Osteoblast (primary cell): ENCODE results near the gene IGFBP4. TPM values are rescaled to one million over a fixed set of nuclear protein-coding genes. Genes with fewer than 3 reads are reported as not detected.

ENCODE experiments used
- DNase-seq: peaks from one replicate; pipeline ENCODE4 v3.0.0; 2011; ENCODE audit warnings: low spot score, mixed read lengths; ENCODE audit not compliant: insufficient read length; ENCODE audit errors: missing footprints
- H2AFZ ChIP-seq: 2 replicates; pipeline ENCODE4 v1.6.0; 2011; ENCODE audit warnings: mild to moderate bottlenecking, low read length
- H3K27ac ChIP-seq: 2 replicates; pipeline ENCODE4 v1.5.1; 2011; ENCODE audit warnings: mild to moderate bottlenecking, low read depth, low read length, moderate library complexity
- H3K27me3 ChIP-seq: 2 replicates; pipeline ENCODE4 v1.6.0; 2012; ENCODE audit warnings: mild to moderate bottlenecking, control low read depth, inconsistent platforms, low read length, moderate library complexity; ENCODE audit not compliant: insufficient read depth
- H3K36me3 ChIP-seq: 2 replicates; pipeline ENCODE4 v1.5.1; 2011; ENCODE audit warnings: mild to moderate bottlenecking, low read length, control low read depth, moderate library complexity; ENCODE audit not compliant: insufficient read depth
- H3K4me1 ChIP-seq: 2 replicates; pipeline ENCODE4 v1.5.1; 2011; ENCODE audit warnings: mild to moderate bottlenecking, low read length, control low read depth, moderate library complexity; ENCODE audit not compliant: insufficient read depth
- H3K4me2 ChIP-seq: 2 replicates; pipeline ENCODE4 v1.6.0; 2011; ENCODE audit warnings: mild to moderate bottlenecking, low read length; ENCODE audit not compliant: insufficient read depth
- H3K4me3 ChIP-seq: fragments of 200-600 bp; sonication (generic); 3 replicates; pipeline ENCODE4 v1.5.1; 2012; ENCODE audit warnings: mild to moderate bottlenecking, low read length, inconsistent platforms; ENCODE audit not compliant: insufficient read depth
- H3K79me2 ChIP-seq: 2 replicates; pipeline ENCODE4 v1.6.0; 2012; ENCODE audit warnings: mild to moderate bottlenecking, low read length, control low read depth, inconsistent platforms; ENCODE audit not compliant: insufficient read depth
- H3K9me3 ChIP-seq: 2 replicates; pipeline ENCODE4 v1.5.1; 2011; ENCODE audit warnings: low read depth, low read length, control low read depth
- H4K20me1 ChIP-seq: 2 replicates; pipeline ENCODE4 v1.6.0; 2012; ENCODE audit warnings: mild to moderate bottlenecking, low read length, control low read depth; ENCODE audit not compliant: insufficient read depth
- CTCF ChIP-seq: IDR thresholded peaks from 2 replicates; pipeline ENCODE4 v1.5.1; 2011; ENCODE audit warnings: mild to moderate bottlenecking, low read depth, low read length, moderate library complexity; ENCODE audit errors: extremely low read depth
- total RNA-seq: library from RNA; depleted of rRNA; stranded (reverse); fragments of >200 nt; gene quantifications from 2 replicates; pipeline ENCODE4 v1.2.3, GENCODE V29; 2012

IGFBP4 gene
- total RNA-seq, 1 donor: 666 TPM

- no peak overlapping the region for H3K4me3 ChIP-seq
- H3K9me3 ChIP-seq: no peaks in the 10 kb centered on the region
- H3K36me3 ChIP-seq: no peaks in the 10 kb centered on the region
- H4K20me1 ChIP-seq: no peaks in the 10 kb centered on the region
- TF ChIP-seq CTCF: no peak
- H3K4me1 ChIP-seq: peaks cover 49% of the 10 kb centered on the region
- DNase-seq: peak; percentile 94
- no peak overlapping the region for H3K4me2 ChIP-seq
- H2AFZ ChIP-seq: no peak overlapping the region
- H3K79me2 ChIP-seq: no peaks in the 10 kb centered on the region
- no peaks in the 10 kb centered on the region for H3K27me3 ChIP-seq
- H3K27ac ChIP-seq: peak overlapping the region; percentile 53
Observed at GRCh38 chr17:40490289-40490853, 47.1 kb downstream of the IGFBP4 start.

GRCh38 chr17:40490982-40491381 is 47.7 kb downstream of the IGFBP4 start:
- no peak overlapping the region for H2AFZ ChIP-seq
- H3K4me3 ChIP-seq: no peak overlapping the region
- H3K27me3 ChIP-seq: no peaks in the 10 kb centered on the region
- no peaks in the 10 kb centered on the region for H3K36me3 ChIP-seq
- H4K20me1 ChIP-seq: no peaks in the 10 kb centered on the region
- peak overlapping the region; percentile 53 for H3K27ac ChIP-seq
- H3K9me3 ChIP-seq: no peaks in the 10 kb centered on the region
- DNase-seq: no peak
- no peaks in the 10 kb centered on the region for H3K79me2 ChIP-seq
- no peak overlapping the region for H3K4me2 ChIP-seq
- no peak for TF ChIP-seq CTCF
- H3K4me1 ChIP-seq: peaks cover 42% of the 10 kb centered on the region

- no peaks in the 10 kb centered on the region for H4K20me1 ChIP-seq
- no peaks in the 10 kb centered on the region for H3K79me2 ChIP-seq
- DNase-seq: no peak
- H3K4me1 ChIP-seq: peaks cover 37% of the 10 kb centered on the region
- no peaks in the 10 kb centered on the region for H3K36me3 ChIP-seq
- H3K4me2 ChIP-seq: no peak overlapping the region
- H3K4me3 ChIP-seq: no peak overlapping the region
- no peak for TF ChIP-seq CTCF
- no peaks in the 10 kb centered on the region for H3K9me3 ChIP-seq
- no peaks in the 10 kb centered on the region for H3K27me3 ChIP-seq
- no peak overlapping the region for H2AFZ ChIP-seq
- H3K27ac ChIP-seq: no peak overlapping the region
Observed at GRCh38 chr17:40491486-40491885, 48.2 kb downstream of the IGFBP4 start.

- no peaks in the 10 kb centered on the region for H3K36me3 ChIP-seq
- no peak overlapping the region for H2AFZ ChIP-seq
- no peak overlapping the region for H3K4me2 ChIP-seq
- H3K9me3 ChIP-seq: no peaks in the 10 kb centered on the region
- H3K27me3 ChIP-seq: no peaks in the 10 kb centered on the region
- no peaks in the 10 kb centered on the region for H3K79me2 ChIP-seq
- H3K27ac ChIP-seq: peak overlapping the region; percentile 75
- no peak for DNase-seq
- H3K4me3 ChIP-seq: no peak overlapping the region
- peaks cover 34% of the 10 kb centered on the region for H3K4me1 ChIP-seq
- no peaks in the 10 kb centered on the region for H4K20me1 ChIP-seq
- no peak for TF ChIP-seq CTCF
Observed at GRCh38 chr17:40493697-40494096, 50.4 kb downstream of the IGFBP4 start.
